HG03196 (cell line): ENCODE data around the gene SERPIND1.
"Not testable (repeated sequence)": the region's sequence is repeated elsewhere in the genome, so short reads cannot be mapped to it uniquely, and the experiment has no call there.

Source experiments
- ATAC-seq: cut with Tn5 transposase; IDR thresholded peaks from one replicate; pipeline ENCODE4 v1.9.1; 2021; ENCODE audit not compliant: unreplicated experiment

SERPIND1 gene

DNA sequence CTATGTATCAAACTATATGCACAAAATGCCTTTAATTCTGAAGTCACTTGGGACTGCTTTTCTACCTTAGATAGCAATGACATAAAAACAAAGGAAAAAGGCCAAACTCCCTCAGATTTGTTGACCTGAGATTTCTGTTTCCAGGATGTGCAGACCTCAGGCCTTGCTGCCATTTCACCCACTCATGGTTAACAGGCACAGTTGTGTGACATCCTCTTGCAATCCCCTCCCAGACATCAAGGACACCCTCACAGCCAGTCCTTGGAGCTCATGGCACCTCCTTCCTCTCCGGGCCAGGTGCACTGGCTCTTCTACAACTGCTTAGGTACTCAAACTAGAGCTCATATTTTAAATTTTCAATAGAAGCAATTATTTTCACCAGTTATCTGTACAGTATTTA is 37.3 kb downstream of the SERPIND1 start:
- no peak for ATAC-seq

DNA sequence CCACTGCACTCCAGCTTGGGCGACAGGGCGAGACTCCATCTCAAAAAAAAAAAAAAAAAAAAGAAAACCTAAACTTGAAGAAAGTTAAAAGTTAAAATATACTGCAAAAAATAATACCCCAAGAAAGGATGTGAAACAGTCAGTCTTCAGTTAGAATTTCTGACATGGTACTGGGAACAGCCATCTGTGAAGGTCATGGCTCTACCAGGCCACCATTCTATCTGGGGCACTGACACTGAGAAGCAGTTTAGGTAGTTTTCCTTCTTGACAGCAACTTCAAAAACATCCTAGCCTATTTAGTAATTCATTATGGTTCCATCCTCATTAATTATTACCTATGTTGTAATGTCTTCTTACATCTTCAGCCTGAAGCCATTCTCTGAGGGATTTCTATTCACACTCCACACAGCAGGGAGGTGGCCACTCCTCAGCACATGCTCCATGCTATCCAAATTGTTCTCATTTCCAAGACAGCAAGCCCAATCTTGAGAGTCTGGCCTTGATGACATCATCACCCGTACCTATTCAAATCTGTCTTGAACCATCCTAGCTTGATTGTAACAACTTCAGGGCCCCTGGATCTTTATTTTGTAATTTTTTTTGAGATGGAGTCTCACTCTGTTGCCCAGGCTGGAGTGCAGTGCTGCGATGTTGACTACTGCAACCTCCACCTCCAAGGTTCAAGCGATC is 38.2 kb downstream of the SERPIND1 start:
- ATAC-seq: no peak

DNA sequence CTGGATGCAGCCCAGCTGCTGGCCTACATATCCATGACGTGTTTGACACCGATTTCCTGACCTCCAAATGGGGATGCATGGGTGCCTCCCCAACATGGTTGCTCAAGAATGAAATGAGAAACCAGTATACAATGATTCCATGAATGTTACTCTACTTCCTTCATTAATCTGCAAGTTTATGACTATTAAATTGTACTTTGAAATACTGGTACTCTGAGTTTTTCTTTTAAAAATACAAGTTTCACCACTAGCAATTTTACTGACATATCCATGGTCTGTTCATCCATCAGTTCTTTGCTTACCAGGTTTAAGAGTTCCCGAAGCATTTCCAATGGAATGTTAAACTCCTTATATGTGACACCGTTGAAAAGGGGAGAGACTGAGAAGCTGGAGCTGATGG is 39.1 kb downstream of the SERPIND1 start:
- no peak for ATAC-seq

DNA sequence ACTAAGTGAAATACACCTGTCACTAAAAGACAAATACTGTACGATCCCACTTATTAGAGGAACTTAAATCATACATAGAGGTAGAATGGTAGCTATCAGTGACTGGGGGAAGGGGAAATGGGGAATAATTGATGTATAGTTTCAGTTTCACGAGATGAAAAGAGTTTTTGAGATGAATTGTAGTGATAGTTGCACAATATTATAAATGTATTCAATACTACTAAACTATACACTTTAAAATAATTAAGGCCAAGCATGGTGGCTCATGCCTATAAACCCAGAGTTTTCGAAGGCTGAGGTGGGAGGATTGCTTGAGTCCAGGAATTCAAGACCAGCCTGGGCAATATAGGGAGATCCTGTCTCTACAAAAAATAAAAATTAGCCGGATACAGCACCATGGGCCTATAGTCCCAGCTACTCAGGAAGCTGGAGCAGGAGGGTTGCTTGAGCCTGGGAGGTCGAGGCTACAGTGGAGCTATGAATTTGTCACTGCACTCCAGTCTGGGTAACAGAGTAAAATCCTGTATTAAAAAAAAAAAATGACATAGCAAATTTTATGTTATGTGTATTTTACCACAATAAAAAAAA is 40.4 kb downstream of the SERPIND1 start:
- ATAC-seq: no peak

DNA sequence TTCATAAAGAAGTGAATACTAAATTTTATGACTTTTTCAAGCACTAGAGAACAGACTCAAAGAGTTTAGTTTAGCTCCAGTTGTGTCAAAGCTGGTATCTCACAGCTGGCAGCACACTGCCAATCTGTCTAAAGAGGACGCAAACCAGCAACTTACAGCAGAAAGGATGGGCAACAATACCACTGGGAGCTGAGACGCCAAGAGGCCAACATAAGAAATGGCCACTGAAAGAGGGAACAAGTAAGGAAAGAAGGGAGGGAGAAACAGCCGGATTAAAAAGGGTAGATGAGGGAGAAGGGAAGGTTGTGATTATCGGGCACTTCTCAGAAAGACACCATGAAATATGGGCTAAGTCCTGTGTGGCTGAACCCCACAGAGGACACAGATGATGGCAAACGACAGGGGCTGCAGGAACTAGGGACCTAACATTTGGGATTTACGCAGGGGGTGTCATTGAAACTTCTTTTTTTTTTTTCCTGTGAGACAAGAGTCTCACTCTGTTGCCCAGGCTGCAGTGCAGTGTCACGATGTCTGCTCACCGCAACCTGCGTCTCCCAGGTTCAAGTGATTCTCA is 41.7 kb downstream of the SERPIND1 start:
- ATAC-seq: no peak

DNA sequence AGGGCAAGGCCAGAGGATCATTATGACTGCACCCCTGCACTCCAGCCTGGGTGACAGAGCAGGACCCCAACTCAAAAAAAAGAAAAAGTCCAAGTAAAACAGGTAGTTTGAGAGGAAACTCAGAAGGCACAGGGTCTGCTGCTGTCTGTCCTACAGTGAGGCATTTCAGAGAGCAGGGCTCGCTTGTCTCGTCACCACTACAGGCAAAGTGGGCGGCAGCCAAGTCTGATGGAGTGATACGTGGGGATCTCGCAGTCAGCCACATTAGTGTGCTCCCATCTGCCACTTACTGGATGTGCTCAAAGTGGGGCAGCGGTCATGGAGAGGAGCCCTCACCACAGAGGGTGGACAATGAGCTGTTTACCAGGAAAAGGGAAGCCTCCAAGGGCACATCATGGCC is 42.6 kb downstream of the SERPIND1 start:
- ATAC-seq: no peak

DNA sequence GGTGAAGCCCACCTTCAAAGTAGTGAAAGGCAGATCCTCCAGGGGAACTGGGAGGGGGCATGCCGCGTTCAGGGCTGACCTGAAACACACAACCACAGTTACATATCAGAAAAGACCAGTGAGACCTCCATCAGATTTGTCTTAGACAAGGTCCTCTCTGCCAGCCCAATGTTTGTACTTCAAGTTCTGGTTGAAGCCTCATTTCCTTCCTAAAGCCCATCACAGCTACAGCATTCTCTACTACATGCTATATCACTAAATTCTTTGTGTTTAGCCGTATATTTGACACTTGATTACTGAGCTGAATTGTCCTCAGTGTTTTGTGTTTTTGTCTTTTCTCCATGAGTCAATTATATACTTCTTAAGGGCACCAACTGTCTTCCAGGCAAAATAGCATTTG is 44.6 kb downstream of the SERPIND1 start:
- ATAC-seq: no peak

DNA sequence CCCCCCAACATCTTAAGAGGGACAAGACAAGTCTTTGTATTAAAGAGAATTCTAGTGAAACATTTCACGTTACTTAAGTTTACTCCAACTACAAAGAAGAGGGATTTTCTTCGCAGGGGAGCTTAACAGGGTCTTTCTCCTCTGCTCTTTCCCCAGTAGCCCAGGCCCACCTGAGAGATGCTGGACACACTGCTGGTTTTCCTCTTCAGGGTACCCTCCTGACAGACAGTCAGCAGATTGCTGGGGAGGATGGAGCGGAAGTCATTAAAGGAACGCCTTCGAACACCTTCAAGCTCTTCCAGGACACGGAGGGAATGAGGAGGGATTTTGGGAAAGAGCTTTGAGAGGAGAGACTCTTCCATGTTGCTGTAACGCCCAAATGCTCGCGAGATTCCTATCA is 45.6 kb downstream of the SERPIND1 start:
- no peak for ATAC-seq

DNA sequence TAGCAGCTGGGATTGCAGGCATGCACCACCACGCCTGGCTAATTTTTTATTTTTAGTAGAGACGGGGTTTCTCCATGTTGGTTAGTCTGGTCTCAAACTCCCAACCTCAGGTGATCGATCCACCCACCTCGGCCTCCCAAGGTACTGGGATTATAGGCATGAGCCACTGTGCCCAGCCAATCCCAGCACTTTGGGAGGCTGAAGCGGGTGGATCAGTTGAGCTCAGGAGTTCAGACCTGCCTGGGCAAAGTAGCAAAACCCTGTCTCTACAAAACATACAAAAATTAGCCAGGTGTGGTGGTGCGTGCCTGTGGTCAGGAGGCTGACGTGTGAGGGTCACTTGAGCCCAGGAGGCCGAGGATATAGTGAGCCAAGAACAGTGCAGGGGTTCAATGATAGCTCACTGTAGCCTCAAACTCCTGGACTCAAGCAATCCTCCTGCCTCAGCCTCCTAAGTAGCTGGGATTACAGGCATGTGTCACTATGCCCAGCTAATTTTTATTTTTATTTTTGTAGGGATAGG is 47.9 kb downstream of the SERPIND1 start:
- ATAC-seq: not testable (repeated sequence)

DNA sequence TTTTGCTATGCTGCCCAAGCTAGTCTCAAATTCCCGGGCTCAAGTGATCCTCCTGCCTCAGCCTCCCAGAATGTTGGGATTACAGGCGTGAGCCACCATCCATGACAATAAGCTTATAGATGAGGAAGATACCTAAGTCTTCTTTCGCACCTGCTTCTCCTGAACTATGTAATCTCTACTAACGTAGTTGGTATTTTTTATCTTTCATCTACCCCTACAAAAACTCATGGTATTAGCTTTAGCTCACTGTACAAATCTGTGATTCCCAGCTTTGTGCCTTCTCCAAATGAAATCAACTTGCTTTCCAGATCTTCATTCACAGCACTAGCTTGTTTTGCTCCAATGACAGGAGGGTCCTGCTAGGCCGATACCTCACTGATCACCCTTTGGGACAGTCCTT is 48.3 kb downstream of the SERPIND1 start:
- ATAC-seq: no peak

DNA sequence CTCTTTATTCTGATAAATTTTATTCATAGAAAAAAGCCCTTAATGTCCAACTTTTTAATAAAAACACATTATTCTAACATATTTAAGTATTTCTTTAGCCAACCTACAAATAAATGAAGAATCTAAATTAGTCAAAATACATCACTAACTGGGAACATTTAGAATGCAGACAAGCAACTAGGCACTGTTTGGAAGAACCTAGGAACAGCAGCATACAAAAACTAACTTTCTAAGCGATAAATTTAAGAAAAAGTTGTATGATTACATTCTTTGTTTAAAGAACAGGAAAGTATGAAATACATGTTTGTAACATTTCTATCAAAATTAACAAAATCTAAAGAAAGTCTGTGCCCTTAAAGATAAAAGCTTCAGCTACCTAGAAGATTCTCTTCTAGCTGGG is 49.4 kb downstream of the SERPIND1 start:
- no peak for ATAC-seq

DNA sequence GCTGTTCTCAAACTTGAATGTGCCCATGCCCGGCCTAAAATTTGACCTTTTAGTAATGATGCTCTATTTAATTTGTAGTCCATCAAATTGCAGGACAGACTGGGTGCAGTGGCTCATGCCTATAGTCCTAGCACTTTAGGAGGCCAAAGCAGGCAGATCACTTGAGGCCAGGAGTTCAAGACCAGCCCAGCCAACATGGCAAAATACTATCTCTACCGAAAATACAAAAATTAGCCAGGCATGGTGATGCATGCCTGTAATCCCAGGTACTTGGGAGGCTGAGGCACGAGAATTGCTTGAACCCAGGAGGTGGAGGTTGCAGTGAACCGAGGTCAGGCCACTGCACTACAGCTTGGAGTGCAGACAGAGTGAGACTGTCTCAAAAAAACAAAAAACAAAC is 51.3 kb downstream of the SERPIND1 start:
- ATAC-seq: not testable (repeated sequence)

DNA sequence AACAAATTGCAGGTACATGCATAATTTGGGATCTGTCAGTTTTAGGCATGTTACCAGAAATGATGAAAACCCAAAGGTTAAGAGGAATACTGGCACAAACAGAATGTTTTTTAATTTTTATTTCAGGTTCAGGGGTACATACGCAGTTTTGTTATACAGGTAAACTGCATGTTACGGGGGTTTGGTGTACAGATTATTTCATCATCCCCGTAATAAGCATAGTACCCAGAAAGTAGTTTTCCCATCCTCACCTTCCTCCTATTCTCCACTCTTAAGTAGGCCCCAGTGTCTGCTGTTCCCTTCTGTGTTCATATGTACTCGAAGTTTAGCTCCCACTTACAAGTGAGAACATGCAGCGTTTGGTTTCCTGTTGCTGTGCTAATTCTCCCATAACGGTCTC is 51.7 kb downstream of the SERPIND1 start:
- ATAC-seq: no peak

DNA sequence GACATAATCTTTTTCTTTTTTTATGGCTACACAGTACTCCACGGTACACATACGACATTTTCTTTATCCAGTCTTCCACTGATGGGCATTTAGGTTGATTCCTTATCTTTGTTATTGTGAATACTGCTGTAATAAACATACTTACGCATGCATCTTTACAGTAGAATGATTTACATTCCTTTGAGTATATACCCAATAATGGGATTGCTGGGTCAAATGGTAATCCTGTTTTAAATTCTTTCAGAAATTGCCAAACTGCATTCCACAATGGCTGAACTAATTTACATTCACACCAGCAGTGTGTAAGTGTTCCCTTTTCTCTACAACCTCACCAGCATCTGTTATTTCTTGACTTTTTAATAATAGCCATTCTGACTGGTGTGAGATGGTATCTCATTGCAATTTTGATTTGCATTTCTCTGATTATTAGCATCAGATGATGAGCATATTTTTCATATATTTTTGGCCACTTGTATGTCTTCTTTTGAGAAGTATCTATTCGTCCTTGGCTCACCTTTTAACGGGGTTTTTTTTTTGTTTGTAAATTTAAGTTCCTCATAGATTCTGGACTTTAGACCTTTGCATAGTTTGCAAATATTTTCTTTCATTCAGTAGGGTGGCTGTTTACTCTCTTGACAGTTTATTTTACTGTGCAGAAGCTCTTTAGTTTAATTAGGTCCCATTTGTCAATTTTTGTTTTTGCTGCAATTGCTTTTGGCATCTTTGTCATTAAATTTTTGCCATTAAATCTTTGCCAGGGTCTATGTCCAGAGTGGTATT is 52.6 kb downstream of the SERPIND1 start:
- ATAC-seq: not testable (repeated sequence)

DNA sequence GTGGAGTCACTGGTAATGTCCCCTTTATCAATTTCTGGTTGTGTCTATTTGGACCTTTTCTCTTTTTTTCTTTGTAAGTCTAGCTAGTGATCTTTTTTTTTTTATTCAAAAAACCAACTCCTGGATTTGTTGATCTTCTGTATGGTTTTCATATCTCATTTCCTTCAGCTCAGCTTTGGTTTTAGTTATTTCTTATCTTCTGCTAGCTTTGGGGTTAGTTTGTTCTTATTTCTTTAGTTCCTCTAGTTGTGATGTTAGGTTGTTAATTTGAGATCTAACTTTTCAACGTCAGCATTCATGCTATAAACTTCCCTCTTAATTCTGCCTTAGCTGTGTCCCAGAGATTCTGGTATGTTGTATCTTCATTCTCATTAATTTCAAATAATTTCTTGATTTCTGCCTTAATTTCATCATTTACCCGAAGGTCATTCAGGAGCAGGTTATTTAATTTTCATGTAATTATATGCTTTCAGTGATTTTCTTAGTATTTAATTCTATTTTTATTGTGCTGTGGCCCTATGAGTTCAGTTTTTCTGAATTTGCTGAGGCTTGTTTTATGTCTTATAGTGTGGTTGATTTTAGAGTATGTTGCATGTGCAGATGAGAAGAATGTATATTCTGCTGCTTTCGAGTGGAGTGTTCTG is 55.7 kb downstream of the SERPIND1 start:
- ATAC-seq: no peak

DNA sequence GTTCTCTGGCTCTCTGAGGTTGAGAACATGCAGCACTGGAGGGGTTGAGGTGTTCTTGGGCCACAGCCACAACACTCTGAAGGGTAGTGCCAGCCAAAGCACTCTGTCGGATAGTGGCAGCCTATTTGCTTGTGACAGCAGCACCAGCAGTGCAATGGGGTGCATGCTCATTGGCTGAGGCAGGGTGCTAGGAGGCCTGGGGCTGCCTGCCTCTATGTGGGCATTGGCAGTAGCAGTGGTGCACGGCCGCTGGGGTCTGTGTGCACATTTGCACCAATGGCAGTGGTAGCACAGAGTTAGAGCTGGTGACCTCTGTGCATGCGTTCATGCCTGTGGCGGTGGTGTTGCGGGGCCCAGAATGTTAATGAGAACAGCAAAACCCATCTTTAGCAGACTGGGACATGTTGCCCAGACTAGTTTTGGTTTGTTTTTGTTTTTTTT is 59.3 kb downstream of the SERPIND1 start:
- ATAC-seq: no peak

DNA sequence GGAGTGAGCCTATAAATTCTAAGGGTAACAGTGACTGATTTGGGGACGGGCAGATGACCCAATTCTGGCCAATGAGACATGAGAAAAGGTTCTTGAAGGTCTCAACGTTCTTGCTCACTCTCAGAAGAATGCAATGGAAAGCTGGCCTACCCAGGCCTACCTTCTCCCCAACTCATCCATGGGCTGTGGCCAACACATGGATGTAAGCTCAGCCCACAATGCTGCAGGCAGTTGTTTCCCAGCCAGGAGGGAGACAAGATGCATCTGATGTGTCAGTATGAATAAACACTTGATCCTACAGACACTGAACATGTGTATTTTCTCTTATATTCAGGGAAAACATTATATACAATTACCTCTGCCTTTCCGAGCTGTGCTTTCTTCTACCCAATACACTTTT is 60.3 kb downstream of the SERPIND1 start:
- ATAC-seq: no peak

DNA sequence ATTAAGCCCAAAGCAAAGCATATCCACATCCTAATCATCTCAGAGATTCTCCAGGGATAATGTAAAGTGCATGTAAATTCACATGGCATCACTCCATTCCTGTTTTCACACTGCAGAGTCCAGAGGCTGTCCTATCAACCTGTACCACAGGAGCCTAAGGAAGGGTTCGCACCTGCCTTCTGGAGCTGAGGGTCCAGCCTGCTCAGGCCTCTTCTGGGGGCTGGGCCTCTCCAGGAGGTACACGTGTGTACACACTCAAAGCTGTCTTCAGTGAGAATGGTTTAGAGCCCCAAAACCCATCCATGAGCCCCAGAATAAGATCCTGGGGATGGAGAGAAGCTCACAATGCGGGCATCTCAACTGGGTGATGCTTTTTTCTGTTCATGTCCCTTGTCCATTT is 60.8 kb downstream of the SERPIND1 start:
- no peak for ATAC-seq
